Adrenal gland (tissue), 12 donors: ENCODE data around the gene ATXN10. TPM values are rescaled to one million over a fixed set of nuclear protein-coding genes. Genes with fewer than 3 reads are reported as not detected.

Source experiments
- DNase-seq, 7 donors: peaks; one replicate each; pipeline ENCODE4 v3.0.0-alpha.2; 2019 to 2020
- H3K27ac ChIP-seq, 5 donors: fragments of 200-600 bp; sonication (generic) in 4 of 5; 1 replicate in 3 of 5; 2 replicates in 2 of 5; pipeline versions ENCODE4 v1.5.1 to v1.8.0; 2016 to 2020; ENCODE audit warnings: mild to moderate bottlenecking in 1 of 5
- H3K27me3 ChIP-seq: fragments of 200-600 bp; 2 replicates; pipeline ENCODE4 v1.8.0; 2021
- H3K36me3 ChIP-seq, 2 donors: fragments of 200-600 bp; replicated peaks in 1 of 2; 1 replicate in 1 of 2; 2 replicates in 1 of 2; pipeline versions ENCODE4 v1.5.1 to v1.8.0; 2018 to 2022
- H3K4me1 ChIP-seq, 2 donors: fragments of 200-600 bp; replicated peaks in 1 of 2; 1 replicate in 1 of 2; 2 replicates in 1 of 2; pipeline versions ENCODE4 v1.5.1 to v1.8.0; 2018 to 2021
- H3K4me3 ChIP-seq, 4 donors: fragments of 200-600 bp; sonication (generic) in 3 of 4; one replicate each; pipeline ENCODE4 v1.5.1; 2016 to 2018
- H3K9me3 ChIP-seq, 3 donors: fragments of 200-600 bp; sonication (generic) in 1 of 3; replicated peaks in 1 of 3; 1 replicate in 2 of 3; 2 replicates in 1 of 3; pipeline versions ENCODE4 v1.5.1 to v1.8.0; 2016 to 2021
- CTCF ChIP-seq, 6 experiments: fragments of 450-650 bp in 4 of 6; fragments of 200-600 bp in 2 of 6; sonication (generic) in 1 of 6; IDR thresholded peaks; 1 replicate in 5 of 6; 2 replicates in 1 of 6; pipeline versions ENCODE4 v1.5.1 to v1.8.0; 2016 to 2021; ENCODE audit warnings: antibody characterized with exemption in 6 of 6, mild to moderate bottlenecking in 2 of 6, moderate library complexity in 1 of 6
- POLR2A ChIP-seq, 2 donors: fragments of 450-650 bp; IDR thresholded peaks; one replicate each; pipeline ENCODE4 v1.6.1; 2017; ENCODE audit warnings: antibody characterized with exemption in 2 of 2, mild to moderate bottlenecking in 2 of 2, moderate library complexity in 1 of 2
- WGBS, 4 donors: extraction: QIAGEN DNeasy Blood & Tissue Kit in 2 of 4; methylation state at CpG; one replicate each; pipeline versions ENCODE4 v1.1.5 to v1.1.7; 2013 to 2017; 5-methylcytosine and 5-hydroxymethylcytosine counted together
- intact Hi-C, 2 donors: fragments of 100-400 bp; cut with DNase I; formaldehyde crosslinking; loops; one replicate each; pipeline versions ENCODE4 v1.14.1 to v1.15.0; 2022 to 2023
- polyA plus RNA-seq, 3 donors: library from polyadenylated mRNA; stranded (reverse); fragments of 200-250 nt in 2 of 3; fragments of 350-450 nt in 1 of 3; fragmentation: Illumina TruSeq in 1 of 3; extraction: RNeasy Lipid Tissue Mini Kit (QIAGEN cat#74804) in 1 of 3; gene quantifications; one replicate each; pipeline ENCODE4 v1.2.3, GENCODE V29; 2013 to 2014
- total RNA-seq, 9 donors: library from RNA; depleted of rRNA in 4 of 9; stranded (reverse); fragments of >200 nt in 4 of 9; fragments of 120-200 nt in 1 of 9; fragmentation: NEBNext Ultra II Directional in 1 of 9; extraction: Animal tissue kit (Norgen Biotek cat#: 25700) in 1 of 9; gene quantifications; one replicate each; pipeline versions ENCODE4 v1.1.0 to v1.2.4, GENCODE V29; 2013 to 2023
- donor health status: healthy with polysubstance abuse.
- donor health status: Bipolar disorder and iron deficiency.
- donor health status: DM: yes; HTN: yes; CAD: no.
- donor health status: DM: no; HTN: no; CAD: no.
- donor health status: DM: no; HTN: no; CAD: no.
- donor health status: DM: yes; HTN: yes; CAD: no.

The ATXN10 gene
- total and polyA plus RNA-seq, 12 donors, result 21.2 to 306 (median 165) TPM

DNA sequence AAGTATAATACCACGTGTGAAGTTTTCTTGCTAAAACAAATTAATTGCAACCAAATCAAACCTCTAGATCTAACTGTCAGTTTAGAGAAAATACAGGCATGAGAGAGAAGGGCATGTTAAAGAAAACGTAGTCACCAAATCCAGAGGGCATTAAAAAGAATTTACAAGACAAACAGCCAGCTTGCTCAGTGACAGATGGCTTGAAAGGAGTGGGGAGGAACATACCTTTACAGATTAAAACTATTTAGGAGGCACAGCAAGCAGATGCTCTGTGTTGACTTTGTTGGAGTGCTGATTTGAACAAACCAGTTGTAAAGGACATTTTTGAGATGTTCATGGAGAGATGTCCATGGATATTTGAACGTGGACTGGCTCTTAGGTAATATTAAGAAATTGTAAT, 96.9 kb downstream of the ATXN10 start:
- 75 to 87% (median 84%) methylated on average over 3 of the region's 3 CpGs for WGBS, 4 donors
- TF ChIP-seq CTCF (IDR thresholded peaks at IDR 0.05) (no peak), POLR2A (IDR thresholded peaks at IDR 0.05) (no peak)
- intact Hi-C loops, result no loop called here
- no peaks in the 10 kb centered on the region for H3K36me3 ChIP-seq
- H3K27me3 ChIP-seq, result no peaks in the 10 kb centered on the region
- no peak overlapping the region for H3K27ac ChIP-seq
- no peaks in the 10 kb centered on the region for H3K9me3 ChIP-seq
- no peak overlapping the region for H3K4me3 ChIP-seq
- peaks cover 7 to 15% of the 10 kb centered on the region in 2 donors for H3K4me1 ChIP-seq
- no peak for DNase-seq

DNA sequence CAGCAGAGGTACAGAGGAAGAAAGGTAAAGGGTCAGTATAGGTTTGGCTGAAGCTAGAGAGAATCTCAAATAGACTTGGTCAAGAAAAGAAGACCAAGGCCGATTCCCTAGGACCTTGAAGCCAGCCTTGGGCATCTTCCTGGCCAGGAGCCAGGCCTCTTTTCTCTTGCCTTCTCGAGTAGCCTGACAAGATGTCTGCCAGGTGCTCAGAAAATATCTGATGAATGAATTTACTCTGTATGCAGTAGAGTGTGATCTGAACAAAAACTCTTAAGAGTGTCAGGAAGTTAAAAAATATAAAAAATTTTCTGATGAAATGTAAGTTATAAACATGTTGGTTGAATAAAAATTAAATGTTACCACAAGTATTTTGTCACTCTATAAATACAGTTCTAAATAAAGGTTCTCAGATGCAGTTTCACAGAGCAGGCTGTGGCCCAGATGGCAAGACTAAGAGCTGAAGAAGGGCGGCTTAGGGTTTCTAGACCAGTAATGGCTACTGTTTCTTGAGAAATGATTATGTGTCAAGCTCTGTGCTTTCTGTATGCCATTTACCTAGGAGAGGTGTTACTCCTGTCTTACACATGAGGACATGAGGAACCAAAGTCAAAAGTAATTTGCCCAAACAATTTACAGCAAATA, 98.1 kb downstream of the ATXN10 start:
- H3K36me3 ChIP-seq, result no peaks in the 10 kb centered on the region
- no peaks in the 10 kb centered on the region for H3K27me3 ChIP-seq
- H3K27ac ChIP-seq, result no peak overlapping the region
- no peaks in the 10 kb centered on the region for H3K9me3 ChIP-seq
- DNase-seq, result no peak
- 63 to 71% (median 65%) methylated on average over 3 of the region's 3 CpGs for WGBS, 4 donors
- H3K4me3 ChIP-seq, result no peak overlapping the region
- intact Hi-C loops, result no loop called here
- TF ChIP-seq POLR2A (IDR thresholded peaks at IDR 0.05) (no peak), CTCF (IDR thresholded peaks at IDR 0.05) (no peak)
- H3K4me1 ChIP-seq, result peaks cover 7 to 15% of the 10 kb centered on the region in 2 donors

GRCh38 chr22:45770506-45770905, 98.9 kb downstream of the ATXN10 start:
- intact Hi-C loops, result no loop called here
- WGBS, 4 donors, result 70 to 97% (median 71%) methylated on average over 3 to 4 of the region's 4 CpGs
- Histone ChIP-seq H3K27me3 (no peaks in the 10 kb centered on the region), H3K4me1 (peaks cover 7 to 15% of the 10 kb centered on the region in 2 donors), H3K4me3 (no peak overlapping the region), H3K9me3 (no peaks in the 10 kb centered on the region), H3K27ac (no peak overlapping the region), H3K36me3 (no peaks in the 10 kb centered on the region)
- DNase-seq, result no peak
- no peak for TF ChIP-seq CTCF (IDR thresholded peaks at IDR 0.05)
- TF ChIP-seq POLR2A (IDR thresholded peaks at IDR 0.05), result no peak

DNA sequence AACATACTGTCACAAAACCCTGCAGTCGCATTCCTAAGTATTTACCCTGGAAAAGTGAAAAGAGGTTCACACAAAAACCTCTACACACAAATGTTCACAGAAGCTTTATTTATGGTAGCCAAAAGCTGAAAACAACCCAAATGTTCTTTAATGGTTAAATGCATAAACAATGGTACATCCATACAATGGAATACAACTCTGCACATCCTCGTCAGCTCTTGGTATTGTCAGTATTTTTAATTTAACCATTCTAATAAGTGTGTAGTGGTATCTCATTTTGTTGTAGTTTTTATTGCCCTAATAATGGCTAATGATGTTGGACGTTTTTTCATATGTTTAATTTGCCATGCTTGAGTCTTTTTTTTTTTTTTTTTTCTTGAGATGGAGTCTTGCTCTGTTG, 99.4 kb downstream of the ATXN10 start:
- Histone ChIP-seq H3K36me3 (no peaks in the 10 kb centered on the region), H3K27ac (no peak overlapping the region), H3K27me3 (no peaks in the 10 kb centered on the region), H3K4me3 (no peak overlapping the region), H3K9me3 (no peaks in the 10 kb centered on the region), H3K4me1 (peaks cover 7 to 15% of the 10 kb centered on the region in 2 donors)
- no peak for TF ChIP-seq CTCF (IDR thresholded peaks at IDR 0.05)
- TF ChIP-seq POLR2A (IDR thresholded peaks at IDR 0.05), result no peak
- intact Hi-C loops, result no loop called here
- no peak for DNase-seq
- 91 to 96% (median 94%) methylated on average over 3 of the region's 3 CpGs for WGBS, 4 donors
